Lung microvascular endothelial cell (primary cell): ENCODE measurements around the gene SUN1. TPM values are rescaled to one million over a fixed set of nuclear protein-coding genes. Genes with fewer than 3 reads are reported as not detected.
"Not testable (repeated sequence)": the region's sequence is repeated elsewhere in the genome, so short reads cannot be mapped to it uniquely, and the experiment has no call there.

Experiments used
- DNase-seq, 2 donors: peaks; one replicate each; pipeline versions ENCODE4 v3.0.0 to v3.0.0-alpha.2; 2010; ENCODE audit warnings: low read depth in 2 of 2
- total RNA-seq: library from RNA; depleted of rRNA; stranded (reverse); fragments of >200 nt; gene quantifications from 2 replicates; pipeline ENCODE4 v1.2.1, GENCODE V29; 2014

Gene SUN1
- total RNA-seq, 1 donor from 2014 or later: 94.8 TPM

- DNase-seq: no peak
Observed at GRCh38 chr7:918441-919113, 86.3 kb downstream of the SUN1 start.

- DNase-seq: no peak
Observed at GRCh38 chr7:919114-919442, 86.8 kb downstream of the SUN1 start.

GRCh38 chr7:919924-920341, 87.7 kb downstream of the SUN1 start:
- DNase-seq: no peak

- DNase-seq: no peak
Observed at GRCh38 chr7:920351-921070, 88.2 kb downstream of the SUN1 start.

- DNase-seq: no peak
Observed at GRCh38 chr7:921071-921461, 88.8 kb downstream of the SUN1 start.

- no peak for DNase-seq
Observed at GRCh38 chr7:921581-922333, 89.5 kb downstream of the SUN1 start.

- DNase-seq: no peak
Observed at GRCh38 chr7:922334-923107, 90.2 kb downstream of the SUN1 start.

- DNase-seq: peak in 1 of 2 donors; percentile 14
Observed at GRCh38 chr7:923108-924041, 91.1 kb downstream of the SUN1 start.

- DNase-seq: not testable (repeated sequence)
Observed at GRCh38 chr7:924042-924441, 91.8 kb downstream of the SUN1 start.

Other genes starting within 250 kb of the SUN1 start
- gene DNAAF5, start 105.8 kb upstream of the SUN1 start, total RNA-seq: 10.0 and 12.1 TPM in 2 replicates
- 34.4 and 71.8 TPM in 2 replicates for gene PRKAR1B, start 105.2 kb upstream of the SUN1 start, total RNA-seq
- 34.2 and 38.3 TPM in 2 replicates for gene GET4, start 44.1 kb downstream of the SUN1 start, total RNA-seq
- 1.7 and 3.2 TPM in 2 replicates for gene ADAP1, start 122.2 kb downstream of the SUN1 start, total RNA-seq
- gene COX19, start 143.1 kb downstream of the SUN1 start, total RNA-seq: 3.9 and 5.4 TPM in 2 replicates
- gene CYP2W1, start 150.7 kb downstream of the SUN1 start, total RNA-seq: not detected in 2 replicates
- 24.0 and 90.3 TPM in 2 replicates for gene GPR146, start 212.1 kb downstream of the SUN1 start, total RNA-seq